ENCODE results near the gene KRTAP4-4.

- TF ChIP-seq POLR2A (IDR thresholded peaks at IDR 0.05) (no peak), CTCF (IDR thresholded peaks at IDR 0.05) (no peak), EP300 (IDR thresholded peaks at IDR 0.05) (no peak)
These were observed 35.5 kb upstream of the KRTAP4-4 start for GRCh38 chr17:41196068-41196467.
